ENCODE data around the gene DNAJC21. TPM values are rescaled to one million over a fixed set of nuclear protein-coding genes. Genes with fewer than 3 reads are reported as not detected.
A peak's percentile ranks its signal among the peaks of the same experiment; 100 is the strongest.

Gene DNAJC21
- 36.8 TPM for total RNA-seq (ENCODE audit: unreplicated experiment)
- long read RNA-seq, full-length matches to known transcripts, result 1 of 3 reads
- long read RNA-seq, partial matches to known transcripts, result 1 of 3 reads
- long read RNA-seq, other reads (novel, unspliced or antisense), result 1 of 3 reads

DNA sequence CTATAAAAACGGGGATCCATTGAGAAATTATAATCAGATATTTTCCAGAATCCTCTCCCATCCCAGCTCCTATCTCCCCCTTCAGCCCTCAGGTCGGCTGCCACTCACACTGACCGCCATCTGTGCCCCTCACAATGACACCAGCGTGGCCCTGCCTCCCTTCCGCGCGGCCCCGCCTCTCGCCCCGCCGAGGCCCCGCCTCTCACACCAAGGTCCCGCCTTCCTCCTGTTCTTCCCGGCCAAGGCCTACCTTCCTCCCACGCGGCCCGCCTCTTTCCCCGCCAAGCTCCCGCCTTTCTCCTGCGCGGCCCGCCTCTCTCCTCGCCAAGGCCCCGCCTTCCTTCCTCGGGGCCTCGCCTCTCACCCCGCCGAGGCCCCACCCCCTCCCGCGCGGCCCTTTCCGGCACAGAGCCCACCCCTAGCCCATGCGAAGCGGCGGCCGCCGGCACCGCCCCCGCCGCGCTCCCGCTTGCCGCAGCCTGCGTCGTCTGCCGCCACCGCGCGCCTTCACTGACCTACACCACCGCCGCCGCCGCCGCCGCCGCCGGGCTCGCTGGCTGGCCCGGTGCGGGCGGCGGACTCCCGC lies at the start of gene DNAJC21:
TSS of gene DNAJC21 (plus strand) at position 426 of the 586 bp plus-strand sequence. CDS start 261 bp downstream, outside the sequence.
- DNase-seq (ENCODE audit: low spot score), result peak; percentile 97
- Mint-ChIP-seq H3K27me3 (ENCODE audit: unreplicated experiment) (peaks cover 3% of the 10 kb centered on the region), H3K9me3 (ENCODE audit: unreplicated experiment) (no peaks in the 10 kb centered on the region), H3K36me3 (ENCODE audit: low read depth, unreplicated experiment) (peaks cover 13% of the 10 kb centered on the region), H3K4me1 (ENCODE audit: unreplicated experiment) (peaks cover 13% of the 10 kb centered on the region), H3K27ac (ENCODE audit: unreplicated experiment) (peak within 1 kb of the TSS; percentile 88), H3K4me3 (ENCODE audit: unreplicated experiment) (peak within 1 kb of the TSS; percentile 98)
- no peak for TF ChIP-seq CTCF (IDR thresholded peaks at IDR 0.05; ENCODE audit: unreplicated experiment)

GRCh38 chr5:34881246-34881645 lies 48.1 kb upstream of the DNAJC21 start:
- Mint-ChIP-seq H3K36me3 (ENCODE audit: low read depth, unreplicated experiment) (no peaks in the 10 kb centered on the region), H3K4me1 (ENCODE audit: unreplicated experiment) (no peaks in the 10 kb centered on the region), H3K9me3 (ENCODE audit: unreplicated experiment) (no peaks in the 10 kb centered on the region), H3K4me3 (ENCODE audit: unreplicated experiment) (no peak overlapping the region), H3K27me3 (ENCODE audit: unreplicated experiment) (no peaks in the 10 kb centered on the region), H3K27ac (ENCODE audit: unreplicated experiment) (no peak overlapping the region)
- no peak for TF ChIP-seq CTCF (IDR thresholded peaks at IDR 0.05; ENCODE audit: unreplicated experiment)
- no peak for DNase-seq (ENCODE audit: low spot score)

DNA sequence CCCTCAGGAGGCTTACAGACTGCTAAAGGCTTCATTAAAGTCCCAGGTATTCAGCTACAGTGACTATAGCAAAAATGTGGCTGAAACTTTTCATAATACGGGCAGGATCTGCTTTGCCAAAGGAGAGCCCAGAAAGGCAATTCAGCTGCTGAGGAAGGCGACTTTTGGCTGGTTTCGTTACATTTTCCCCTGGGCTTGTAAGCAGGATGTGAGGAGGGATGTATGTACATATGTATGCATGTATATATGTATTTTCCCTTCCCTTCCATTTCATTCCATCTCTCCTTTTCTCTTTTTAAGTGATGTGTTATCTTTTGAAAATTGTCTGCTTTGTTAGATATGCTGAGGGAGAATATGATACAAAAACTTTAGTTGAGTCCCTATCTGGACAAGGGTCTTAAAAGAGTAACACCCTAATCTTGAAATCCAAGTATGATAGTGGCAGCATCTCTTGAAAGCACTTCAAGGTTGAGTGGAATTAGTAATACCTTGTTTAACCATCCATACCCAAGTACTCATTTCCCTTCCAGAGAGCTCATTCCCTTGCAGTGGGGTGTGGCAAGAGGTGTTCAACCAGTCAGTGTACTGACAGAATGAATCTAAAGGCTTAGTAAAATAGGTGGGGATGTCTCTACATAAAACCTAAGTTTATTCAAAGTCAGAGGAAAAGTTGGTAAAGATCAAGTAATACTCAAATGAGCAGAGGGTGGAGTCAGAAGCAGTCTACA lies 42.8 kb upstream of the DNAJC21 start:
- no peak for TF ChIP-seq CTCF (IDR thresholded peaks at IDR 0.05; ENCODE audit: unreplicated experiment)
- H3K27ac Mint-ChIP-seq (ENCODE audit: unreplicated experiment), result no peak overlapping the region

GRCh38 chr5:34889394-34889793 lies 40.0 kb upstream of the DNAJC21 start:
- no peaks in the 10 kb centered on the region for H3K36me3 Mint-ChIP-seq (ENCODE audit: low read depth, unreplicated experiment)
- no peaks in the 10 kb centered on the region for H3K4me1 Mint-ChIP-seq (ENCODE audit: unreplicated experiment)
- peaks cover 2% of the 10 kb centered on the region for H3K27me3 Mint-ChIP-seq (ENCODE audit: unreplicated experiment)

More for the DNA sequence above, 42.8 kb upstream of the DNAJC21 start:
- H3K27me3 Mint-ChIP-seq (ENCODE audit: unreplicated experiment), result peaks cover 2% of the 10 kb centered on the region
- no peaks in the 10 kb centered on the region for H3K36me3 Mint-ChIP-seq (ENCODE audit: low read depth, unreplicated experiment)
- no peaks in the 10 kb centered on the region for H3K4me1 Mint-ChIP-seq (ENCODE audit: unreplicated experiment)
- H3K4me3 Mint-ChIP-seq (ENCODE audit: unreplicated experiment), result no peak overlapping the region
- no peaks in the 10 kb centered on the region for H3K9me3 Mint-ChIP-seq (ENCODE audit: unreplicated experiment)
- DNase-seq (ENCODE audit: low spot score), result no peak

More at GRCh38 chr5:34889394-34889793, 40.0 kb upstream of the DNAJC21 start:
- TF ChIP-seq CTCF (IDR thresholded peaks at IDR 0.05; ENCODE audit: unreplicated experiment), result no peak
- no peak overlapping the region for H3K4me3 Mint-ChIP-seq (ENCODE audit: unreplicated experiment)
- no peak overlapping the region for H3K27ac Mint-ChIP-seq (ENCODE audit: unreplicated experiment)
- no peaks in the 10 kb centered on the region for H3K9me3 Mint-ChIP-seq (ENCODE audit: unreplicated experiment)
- no peak for DNase-seq (ENCODE audit: low spot score)
